HuH-7.5 (cell line): ENCODE results near the gene MYL4.

Experiments
- DNase-seq: peaks from one replicate; pipeline ENCODE4 v3.0.0; 2011; ENCODE audit warnings: low spot score

MYL4 gene

GRCh38 chr17:47273245-47273644, 64.1 kb downstream of the MYL4 start:
- DNase-seq, result no peak
